Measurements from ENCODE around the gene APOA4.

Gene APOA4

GRCh38 chr11:116865696-116866095 is 42.6 kb upstream of the APOA4 start:
- DNase-seq (ENCODE audit: extremely low read depth, low read depth): no peak
- TF ChIP-seq CTCF (IDR thresholded peaks at IDR 0.05; ENCODE audit: low read depth, low read length): no peak

- TF ChIP-seq CTCF (IDR thresholded peaks at IDR 0.05; ENCODE audit: low read depth, low read length): no peak
- DNase-seq (ENCODE audit: extremely low read depth, low read depth): no peak
Observed at GRCh38 chr11:116864531-116864930, 41.4 kb upstream of the APOA4 start.

GRCh38 chr11:116862951-116863350 is 39.8 kb upstream of the APOA4 start:
- no peak for TF ChIP-seq CTCF (IDR thresholded peaks at IDR 0.05; ENCODE audit: low read depth, low read length)
- no peak for DNase-seq (ENCODE audit: extremely low read depth, low read depth)

- no peak for DNase-seq (ENCODE audit: extremely low read depth, low read depth)
- TF ChIP-seq CTCF (IDR thresholded peaks at IDR 0.05; ENCODE audit: low read depth, low read length): no peak
Observed at GRCh38 chr11:116862185-116862584, 39.1 kb upstream of the APOA4 start.

- no peak for DNase-seq (ENCODE audit: extremely low read depth, low read depth)
- no peak for TF ChIP-seq CTCF (IDR thresholded peaks at IDR 0.05; ENCODE audit: low read depth, low read length)
Observed at GRCh38 chr11:116861539-116861938, 38.4 kb upstream of the APOA4 start.

GRCh38 chr11:116860303-116860702 is 37.2 kb upstream of the APOA4 start:
- no peak for DNase-seq (ENCODE audit: extremely low read depth, low read depth)
- no peak for TF ChIP-seq CTCF (IDR thresholded peaks at IDR 0.05; ENCODE audit: low read depth, low read length)

- TF ChIP-seq CTCF (IDR thresholded peaks at IDR 0.05; ENCODE audit: low read depth, low read length): no peak
- DNase-seq (ENCODE audit: extremely low read depth, low read depth): no peak
Observed at GRCh38 chr11:116859175-116859574, 36.1 kb upstream of the APOA4 start.
